Stimulated activated CD4-positive, alpha-beta T cell treated with anti-CD3 and anti-CD28 coated beads, Interleukin-4, amount 100 ng/mL, for 48 hours (primary cell): ENCODE measurements around the gene ANKMY1.

Experiments used
- DNase-seq, 2 donors: peaks; one replicate each; pipeline ENCODE4 v3.0.0-alpha.2; 2020; ENCODE audit warnings: low read depth in 2 of 2

ANKMY1 gene

GRCh38 chr2:240448387-240449274 is 109.2 kb downstream of the ANKMY1 start:
- DNase-seq: no peak

- DNase-seq: no peak
Measured at GRCh38 chr2:240447934-240448333, 109.9 kb downstream of the ANKMY1 start.

GRCh38 chr2:240447331-240447730 is 110.5 kb downstream of the ANKMY1 start:
- no peak for DNase-seq

- DNase-seq: no peak
Measured at GRCh38 chr2:240446664-240447175, 111.1 kb downstream of the ANKMY1 start.

GRCh38 chr2:240445961-240446663 is 111.7 kb downstream of the ANKMY1 start:
- no peak for DNase-seq

GRCh38 chr2:240444464-240444863 is 113.3 kb downstream of the ANKMY1 start:
- no peak for DNase-seq

- DNase-seq: no peak
Measured at GRCh38 chr2:240443891-240444301, 113.9 kb downstream of the ANKMY1 start.

- DNase-seq: no peak
Measured at GRCh38 chr2:240442891-240443715, 114.7 kb downstream of the ANKMY1 start.

GRCh38 chr2:240441993-240442411 is 115.8 kb downstream of the ANKMY1 start:
- no peak for DNase-seq

- DNase-seq: no peak
Measured at GRCh38 chr2:240441326-240441992, 116.3 kb downstream of the ANKMY1 start.

GRCh38 chr2:240440704-240441320 is 117.0 kb downstream of the ANKMY1 start:
- DNase-seq: no peak

GRCh38 chr2:240440251-240440650 is 117.5 kb downstream of the ANKMY1 start:
- no peak for DNase-seq

- DNase-seq: no peak
Measured at GRCh38 chr2:240439698-240440151, 118.1 kb downstream of the ANKMY1 start.

- DNase-seq: no peak
Measured at GRCh38 chr2:240438810-240439697, 118.7 kb downstream of the ANKMY1 start.

- peak; percentile 53 to 62 for DNase-seq
Measured at GRCh38 chr2:240437861-240438809, 119.7 kb downstream of the ANKMY1 start.

GRCh38 chr2:240437551-240437860 is 120.3 kb downstream of the ANKMY1 start:
- no peak for DNase-seq

GRCh38 chr2:240436683-240437550 is 120.9 kb downstream of the ANKMY1 start:
- no peak for DNase-seq
